LoVo (cell line): ENCODE data around the gene CYB5R2.
"Not testable (repeated sequence)": the region's sequence is repeated elsewhere in the genome, so short reads cannot be mapped to it uniquely, and the experiment has no call there.

Experiments used
- DNase-seq: peaks from one replicate; pipeline ENCODE4 v3.0.0-alpha.2; 2016; ENCODE audit warnings: low spot score

The CYB5R2 gene

DNA sequence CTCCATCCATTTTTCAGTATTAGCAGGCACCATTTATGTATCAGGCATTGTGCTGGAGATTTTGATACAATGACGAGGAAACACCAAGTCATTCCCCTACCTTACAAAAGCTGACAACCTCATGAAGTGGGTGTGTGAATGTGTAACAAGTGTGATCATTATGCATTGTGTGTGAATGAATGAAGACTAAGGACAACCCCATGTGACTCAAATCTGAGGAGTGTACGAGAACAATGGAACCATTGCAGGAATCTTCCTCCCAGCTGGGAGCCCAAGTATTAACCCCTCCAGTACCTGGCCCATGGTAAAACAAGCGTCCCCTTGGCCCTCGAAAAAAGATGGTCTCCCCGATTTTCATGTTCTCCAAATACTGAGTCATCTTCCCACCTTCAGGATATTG is 4.4 kb downstream of the CYB5R2 start:
- no peak for DNase-seq

DNA sequence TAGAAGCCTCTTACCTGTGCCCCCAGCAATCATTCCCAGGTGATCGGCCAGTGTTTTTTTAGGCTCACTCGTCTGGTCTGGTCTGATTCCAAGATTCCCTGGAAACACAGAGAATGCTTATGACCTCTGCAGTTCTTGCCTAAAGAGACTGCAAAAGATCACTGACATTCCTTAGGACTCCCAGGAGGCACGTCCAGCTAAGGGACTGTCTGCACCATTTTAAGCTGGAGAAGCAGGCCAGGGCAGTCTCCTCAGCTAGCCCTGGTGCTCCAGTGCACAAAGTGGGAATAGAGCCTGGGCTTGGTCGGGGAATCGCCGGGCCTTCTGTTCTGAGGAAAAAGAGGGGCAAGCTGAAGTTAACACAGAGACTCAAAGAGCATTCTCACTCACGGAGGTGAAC is 4.8 kb downstream of the CYB5R2 start:
- DNase-seq: no peak

- no peak for DNase-seq
Observed at GRCh38 chr11:7667460-7667859, 5.8 kb downstream of the CYB5R2 start.

DNA sequence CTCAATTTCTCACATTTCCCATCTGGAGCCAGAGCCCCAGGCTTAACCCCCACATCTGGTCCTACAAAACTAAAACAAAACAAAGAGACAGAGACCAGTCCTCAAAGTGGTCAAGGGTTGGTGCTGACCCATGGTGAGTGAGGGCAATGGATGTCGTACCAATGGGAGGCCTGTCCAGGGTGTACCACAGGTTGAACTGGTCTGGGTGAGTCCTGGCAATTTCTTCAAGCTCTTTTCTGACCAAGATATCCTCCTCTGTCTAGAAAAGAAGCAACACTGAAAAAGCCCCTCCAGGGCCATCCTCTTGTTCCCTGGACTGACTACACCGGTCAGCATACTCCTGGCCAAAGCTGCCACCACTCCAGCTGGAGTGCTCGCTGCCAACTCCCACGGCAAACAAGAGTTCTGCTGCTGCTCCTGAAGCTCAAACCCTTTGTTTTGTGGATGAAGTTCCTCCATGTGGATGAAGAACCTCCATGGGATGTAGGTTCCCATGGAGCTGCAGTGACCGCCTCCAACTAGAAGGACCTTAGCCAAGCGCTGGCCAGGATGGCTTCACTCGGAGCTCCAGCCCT is 6.9 kb downstream of the CYB5R2 start:
- DNase-seq: no peak

DNA sequence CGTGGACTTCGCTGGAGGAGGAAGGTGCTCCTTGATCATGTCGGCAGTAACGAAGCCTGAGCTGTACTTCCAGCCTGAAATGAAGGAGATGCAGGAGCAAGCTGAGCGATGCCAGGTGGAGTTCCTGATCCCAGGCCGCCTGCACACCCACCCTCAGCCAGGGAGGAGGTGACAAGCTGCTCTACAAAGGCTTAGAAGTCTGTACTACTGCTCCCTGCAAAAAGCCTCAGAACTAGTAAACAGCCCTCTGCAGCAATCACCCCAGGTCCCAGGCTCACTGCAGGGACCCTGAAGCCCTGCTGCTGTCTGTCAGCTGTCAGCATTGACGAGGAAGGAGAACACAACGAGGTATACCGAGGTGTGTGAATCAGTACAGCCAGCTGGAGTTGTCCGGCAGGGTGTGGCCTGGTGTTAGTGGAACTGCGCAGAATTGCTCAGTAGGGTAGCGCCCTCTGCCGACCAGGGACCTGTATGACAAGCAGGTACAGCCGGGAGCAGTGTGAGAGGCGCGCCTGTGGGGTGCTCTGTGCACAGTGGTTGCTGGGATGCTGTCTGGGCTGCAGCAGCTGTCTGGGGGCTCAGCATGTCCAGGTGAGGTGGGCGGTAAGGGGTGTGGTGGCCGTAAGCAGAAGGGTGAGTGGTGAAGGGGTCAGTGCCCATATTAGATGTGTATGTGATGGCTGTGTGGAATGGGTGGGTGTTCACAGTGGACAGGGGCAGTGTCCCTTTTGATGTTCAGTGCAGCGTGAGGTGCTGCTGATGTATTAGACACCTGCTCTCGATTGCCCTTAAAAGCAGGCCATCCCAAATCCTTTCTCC is 7.6 kb downstream of the CYB5R2 start:
- DNase-seq: peak; percentile 84

- no peak for DNase-seq
Observed at GRCh38 chr11:7664867-7665266, 8.4 kb downstream of the CYB5R2 start.

GRCh38 chr11:7663531-7663930 is 9.8 kb downstream of the CYB5R2 start:
- DNase-seq: not testable (repeated sequence)

GRCh38 chr11:7657306-7658025 is 15.8 kb downstream of the CYB5R2 start:
- DNase-seq: peak; percentile 35

DNA sequence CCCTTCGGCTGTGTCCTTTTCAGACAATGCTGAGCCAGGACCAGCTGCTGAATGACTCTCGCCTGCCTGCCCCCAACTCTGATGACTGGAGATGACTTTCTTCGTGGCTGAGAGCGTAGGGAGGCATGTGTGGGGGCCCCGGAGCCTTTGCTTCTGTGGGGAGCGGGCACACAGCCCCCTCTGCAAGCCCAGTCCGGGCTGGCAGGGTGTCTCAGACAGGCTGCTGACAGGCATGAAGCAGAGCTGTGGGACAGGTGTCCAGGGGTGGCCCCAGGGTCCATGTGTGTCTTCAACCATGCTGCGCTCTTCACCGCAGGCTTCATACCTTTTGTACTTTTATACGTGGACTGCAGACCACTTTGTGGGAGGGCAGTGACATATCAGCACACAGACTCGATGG is 16.6 kb downstream of the CYB5R2 start:
- DNase-seq: no peak

DNA sequence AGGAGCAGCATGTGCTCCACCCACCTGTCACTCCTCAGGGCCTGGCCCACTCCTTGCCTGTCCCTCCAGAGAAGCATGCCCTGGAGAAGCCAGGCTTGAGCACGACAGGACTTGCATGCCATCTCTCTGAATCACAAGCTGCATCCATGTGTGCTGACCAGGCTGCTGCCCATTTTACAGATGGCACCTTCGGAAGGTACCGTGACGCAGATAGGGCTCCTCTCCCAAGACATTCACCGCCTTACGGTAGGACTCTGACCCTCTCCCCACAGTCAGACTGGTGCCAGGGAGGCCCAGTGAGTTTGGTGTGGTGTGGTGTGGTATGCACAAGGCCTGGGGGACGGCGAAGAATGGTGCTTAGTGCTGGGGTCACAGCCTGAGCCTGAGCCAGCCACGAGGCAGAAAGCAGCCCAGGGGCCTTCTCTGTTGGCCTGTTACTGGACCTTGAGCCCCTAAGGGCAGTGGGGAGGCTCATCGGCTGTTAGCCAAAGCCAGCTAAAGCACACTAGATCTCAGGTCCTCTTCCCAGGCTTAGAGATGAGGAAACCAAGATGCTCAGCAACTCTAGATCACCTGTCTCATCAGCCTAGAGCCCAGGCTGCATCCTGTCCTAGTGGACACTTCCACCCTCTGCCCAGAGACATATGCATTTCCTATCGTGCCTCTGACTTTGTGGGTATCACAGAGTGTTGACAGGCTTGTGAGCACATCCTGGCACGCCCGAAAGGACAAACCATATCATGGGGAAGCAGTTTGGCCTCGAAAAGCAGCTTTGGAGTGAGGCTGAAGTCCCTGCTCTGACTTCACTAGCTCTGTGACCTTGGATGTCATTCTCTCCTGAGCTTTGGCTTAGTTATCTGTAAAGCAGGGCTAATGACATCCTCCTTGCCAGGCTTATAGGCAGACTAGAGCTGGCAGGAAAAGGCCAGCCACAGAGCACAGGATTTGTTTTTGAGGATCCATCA is 17.8 kb downstream of the CYB5R2 start:
- DNase-seq: no peak

GRCh38 chr11:7654195-7654705 is 19.1 kb downstream of the CYB5R2 start:
- DNase-seq: no peak

GRCh38 chr11:7651700-7652099 is 21.6 kb downstream of the CYB5R2 start:
- DNase-seq: no peak

- DNase-seq: no peak
Observed at GRCh38 chr11:7651140-7651551, 22.2 kb downstream of the CYB5R2 start.

- DNase-seq: no peak
Observed at GRCh38 chr11:7648264-7648663, 25.0 kb downstream of the CYB5R2 start.

GRCh38 chr11:7646866-7647265 is 26.4 kb downstream of the CYB5R2 start:
- DNase-seq: no peak

DNA sequence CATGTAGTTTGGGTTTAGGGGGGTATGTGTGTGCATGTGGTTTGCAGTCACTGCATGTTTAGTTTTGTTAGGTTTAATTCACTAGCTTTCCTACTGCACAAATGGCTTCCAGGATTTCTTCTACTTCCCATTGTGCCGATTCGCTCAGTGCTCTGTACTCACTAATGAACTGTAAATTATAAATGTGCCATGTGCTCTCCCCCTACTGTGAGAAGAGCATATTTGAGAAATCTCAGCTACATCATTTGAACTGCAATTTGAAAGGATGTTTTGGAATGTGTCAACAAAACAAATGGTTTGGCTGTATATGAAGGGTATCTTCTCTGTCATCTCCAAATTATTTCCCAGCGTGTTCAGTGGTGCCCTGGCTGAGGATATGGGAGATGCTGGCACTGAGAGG is 28.1 kb downstream of the CYB5R2 start:
- DNase-seq: no peak

DNA sequence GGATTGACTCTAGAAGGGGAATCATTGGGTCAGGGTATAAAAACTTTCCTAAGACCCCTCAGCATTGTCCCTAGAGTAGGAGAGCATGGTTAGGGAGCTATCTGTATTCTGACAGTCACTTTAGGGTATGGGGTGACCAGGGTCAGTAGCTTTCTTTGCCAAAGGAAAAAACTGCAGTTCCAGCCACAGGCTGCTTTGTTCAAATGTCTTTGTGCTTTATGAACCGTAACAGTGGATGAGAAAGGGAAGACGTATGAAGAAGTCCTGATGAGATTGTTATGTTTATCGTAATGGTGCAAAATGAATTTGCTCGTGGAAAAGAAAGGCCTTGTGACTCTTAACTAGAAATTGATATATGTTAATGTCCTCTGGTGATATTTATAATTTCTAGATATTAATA is 30.0 kb downstream of the CYB5R2 start:
- no peak for DNase-seq

GRCh38 chr11:7642747-7643146 is 30.6 kb downstream of the CYB5R2 start:
- DNase-seq: no peak

DNA sequence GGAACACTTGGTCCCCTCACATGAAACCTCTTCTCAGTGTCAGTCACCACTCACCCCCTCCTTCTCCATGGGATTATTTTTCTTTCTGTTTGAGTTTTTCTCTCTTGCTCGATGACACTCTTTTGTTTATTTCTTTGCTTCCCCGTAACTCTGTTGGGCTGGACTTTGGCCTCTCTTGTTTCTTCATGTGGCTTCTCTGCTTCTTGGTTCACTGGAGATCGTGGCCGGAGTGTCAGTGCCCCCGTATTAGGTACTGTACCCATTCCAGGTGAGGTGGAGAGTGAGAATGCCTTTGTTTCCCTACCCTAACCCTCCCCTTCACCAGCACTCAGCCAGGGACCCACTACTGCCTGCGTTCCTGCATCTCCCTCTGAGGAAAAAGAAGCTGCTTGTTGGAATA is 32.5 kb downstream of the CYB5R2 start:
- DNase-seq: no peak

GRCh38 chr11:7639643-7640025 is 33.7 kb downstream of the CYB5R2 start:
- peak; percentile 19 for DNase-seq

DNA sequence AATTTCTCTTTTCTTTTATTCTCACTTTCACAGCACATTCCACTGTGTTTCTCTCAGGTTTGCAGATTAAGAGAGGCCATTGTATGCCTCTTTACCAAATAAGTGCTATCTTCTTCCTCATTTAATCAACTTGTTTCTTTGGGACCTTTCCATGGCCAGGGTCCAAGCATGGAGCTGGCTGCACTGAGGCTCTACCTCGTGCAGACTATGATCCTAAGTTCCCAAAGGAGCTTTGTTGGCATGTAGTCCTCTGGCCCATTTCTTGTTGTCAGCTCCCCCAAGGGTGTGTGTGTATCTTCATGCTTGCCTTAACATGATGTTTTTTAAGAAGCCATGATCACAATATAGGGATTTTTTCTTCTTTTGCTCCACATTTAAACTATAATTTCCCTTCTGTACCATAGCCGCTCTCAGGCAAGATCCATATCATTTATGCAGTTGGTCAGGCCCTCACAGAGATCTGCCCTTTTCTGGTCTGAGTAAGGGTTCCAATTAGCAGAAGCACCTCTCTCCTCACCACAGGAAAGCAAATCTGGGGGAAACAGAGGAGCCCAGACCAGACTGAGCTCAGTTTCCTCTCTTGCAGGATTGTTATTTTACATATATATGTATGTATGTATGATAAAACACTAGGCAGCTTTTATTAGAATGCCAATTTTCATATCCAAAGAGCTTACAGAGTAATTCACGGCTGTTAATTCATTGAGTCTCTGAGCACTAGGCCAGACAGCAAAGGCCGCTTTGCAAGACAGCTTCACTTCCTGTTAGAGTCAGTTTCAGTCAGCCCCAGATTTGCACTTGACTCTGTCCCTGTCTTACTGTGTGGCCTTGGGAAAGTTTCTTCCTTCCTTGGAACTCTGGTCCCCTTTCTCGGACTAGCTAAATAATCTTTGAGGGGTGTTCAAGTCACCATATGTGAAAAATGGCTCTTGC is 34.3 kb downstream of the CYB5R2 start:
- no peak for DNase-seq
